Panc1 (cell line): Measurements from ENCODE around the gene CDC7.

Experiments used
- CTCF ChIP-seq: fragments of 450-650 bp; IDR thresholded peaks from 2 replicates; pipeline ENCODE4 v1.5.1; 2017; ENCODE audit warnings: mild to moderate bottlenecking
- REST ChIP-seq, 2 experiments: IDR thresholded peaks; 2 replicates each; pipeline ENCODE4 v1.6.1; 2011 to 2012; ENCODE audit warnings: low read depth in 2 of 2, control low read depth in 1 of 2, low read length in 1 of 2, mild to moderate bottlenecking in 1 of 2, moderate library complexity in 1 of 2; ENCODE audit not compliant: insufficient read depth in 1 of 2

- no peak for TF ChIP-seq REST (IDR thresholded peaks at IDR 0.05; ENCODE audit: insufficient read depth in 1 of 2, low read depth in 2 of 2, low read length in 1 of 2)
- TF ChIP-seq CTCF = no peak
These were observed 5.4 kb downstream of the CDC7 start for GRCh38 chr1:91506071-91506470.
